CD4-positive, alpha-beta memory T cell (primary cell): ENCODE results near the gene TRRAP. TPM values are rescaled to one million over a fixed set of nuclear protein-coding genes. Genes with fewer than 3 reads are reported as not detected.

Experiments used
- CTCF ChIA-PET: fragments of 350-600 bp; sonication (Branson Sonifier 250); formaldehyde crosslinking; loops from one replicate; lab custom pipeline; 2021; ENCODE audit warnings: inconsistent platforms; ENCODE audit not compliant: partially characterized antibody; lab: Charles Lee
- POLR2A ChIA-PET: fragments of 350-600 bp; sonication (Branson Sonifier 250); formaldehyde crosslinking; loops from one replicate; lab custom pipeline; 2021; ENCODE audit not compliant: partially characterized antibody; lab: Charles Lee
- DNase-seq, 5 donors: peaks; one replicate each; pipeline versions ENCODE4 v3.0.0 to v3.0.0-alpha.2; 2020 to 2022; ENCODE audit warnings: mixed read lengths in 1 of 5
- H3K27ac ChIP-seq: one replicate; pipeline ENCODE4 v1.7.0; 2013; ENCODE audit warnings: low read depth, low read length
- H3K27me3 ChIP-seq: 2 replicates; pipeline ENCODE4 v1.7.0; 2013; ENCODE audit warnings: mild to moderate bottlenecking, low read length, moderate library complexity; ENCODE audit not compliant: insufficient read depth
- H3K36me3 ChIP-seq: 2 replicates; pipeline ENCODE4 v1.7.0; 2013; ENCODE audit warnings: mild to moderate bottlenecking, low read length, moderate library complexity; ENCODE audit not compliant: insufficient read depth
- H3K4me1 ChIP-seq: 2 replicates; pipeline ENCODE4 v1.7.0; 2013; ENCODE audit warnings: mild to moderate bottlenecking, low read length, moderate library complexity; ENCODE audit not compliant: insufficient read depth
- H3K4me3 ChIP-seq, 2 donors: one replicate each; pipeline ENCODE4 v1.7.0; 2013; ENCODE audit warnings: low read length in 2 of 2, mild to moderate bottlenecking in 1 of 2
- H3K9me3 ChIP-seq, 2 donors: one replicate each; pipeline ENCODE4 v1.7.0; 2013; ENCODE audit warnings: low read length in 2 of 2, control low read depth in 1 of 2; ENCODE audit not compliant: control insufficient read depth in 1 of 2
- H3K27ac Mint-ChIP-seq, 7 donors: one replicate each; pipeline ENCODE4 v1.8.0; 2020 to 2021; ENCODE audit warnings: mixed read lengths in 7 of 7, mild to moderate bottlenecking in 6 of 7, inconsistent platforms in 3 of 7, moderate library complexity in 3 of 7
- H3K27me3 Mint-ChIP-seq, 2 donors: one replicate each; pipeline ENCODE4 v1.8.0; 2020 to 2021; ENCODE audit warnings: mixed read lengths in 2 of 2
- H3K36me3 Mint-ChIP-seq, 2 donors: one replicate each; pipeline ENCODE4 v1.8.0; 2020 to 2021; ENCODE audit warnings: mixed read lengths in 2 of 2, inconsistent platforms in 1 of 2, mild to moderate bottlenecking in 1 of 2
- H3K4me1 Mint-ChIP-seq, 4 donors: one replicate each; pipeline ENCODE4 v1.8.0; 2020 to 2021; ENCODE audit warnings: mixed read lengths in 4 of 4, mild to moderate bottlenecking in 1 of 4
- H3K4me3 Mint-ChIP-seq, 8 donors: one replicate each; pipeline ENCODE4 v1.8.0; 2020 to 2021; ENCODE audit warnings: mixed read lengths in 8 of 8, mild to moderate bottlenecking in 7 of 8, moderate library complexity in 6 of 8, inconsistent platforms in 3 of 8
- H3K9me3 Mint-ChIP-seq, 8 donors: one replicate each; pipeline ENCODE4 v1.8.0; 2020 to 2021; ENCODE audit warnings: mixed read lengths in 8 of 8, mild to moderate bottlenecking in 5 of 8, inconsistent platforms in 3 of 8, moderate library complexity in 1 of 8
- intact Hi-C: fragments of 100-400 bp; cut with micrococcal nuclease; formaldehyde crosslinking; loops from one replicate; pipeline ENCODE4 v1.15.1; 2023
- polyA plus RNA-seq, 2 donors: library from polyadenylated mRNA; unstranded; fragments of 300-500 nt; fragmentation: Illumina TruSeq; gene quantifications; one replicate each; pipeline ENCODE4 v1.2.3, GENCODE V29; 2021
- total RNA-seq, 2 experiments: library from RNA; stranded (reverse); gene quantifications; one replicate each; pipeline ENCODE4 v1.2.3, GENCODE V29; 2021

The TRRAP gene
- total and polyA plus RNA-seq, 4 experiments from 2014 or later, result 0.42 to 89.9 (median 46.0) TPM

DNA sequence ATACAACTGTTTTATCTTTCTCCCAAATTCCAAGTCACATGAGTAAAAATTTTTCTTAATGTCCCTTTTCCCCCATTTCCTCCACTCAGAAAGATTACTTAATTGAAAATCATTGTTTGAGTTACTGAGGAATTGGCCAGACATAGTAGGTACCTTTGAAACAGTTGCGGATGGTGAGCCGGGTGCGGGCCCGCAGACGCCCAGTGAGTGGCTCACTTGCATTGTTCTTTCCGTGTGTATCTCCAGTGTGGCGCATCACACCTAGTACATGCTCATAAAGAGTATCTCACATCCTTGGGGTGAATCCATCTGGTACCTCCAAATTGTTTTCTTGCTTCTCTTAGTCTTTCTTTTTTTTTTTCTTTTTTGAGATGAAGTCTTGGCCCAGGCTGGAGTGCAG, 14.3 kb downstream of the TRRAP start:
- Histone ChIP-seq H3K27me3 (no peaks in the 10 kb centered on the region), H3K36me3 (peaks cover 60% of the 10 kb centered on the region), H3K4me1 (peaks cover 5% of the 10 kb centered on the region), H3K4me3 (no peak overlapping the region), H3K27ac (no peak overlapping the region), H3K9me3 (no peaks in the 10 kb centered on the region)
- H3K27ac Mint-ChIP-seq, result no peak overlapping the region
- POLR2A ChIA-PET, result no interaction called here
- CTCF ChIA-PET, result interaction anchor here (2.3 kb wide), 1 partner anchor 13 kb away, joined by 9 read pairs; no protein-coding TSS in a partner anchor
- H3K4me1 Mint-ChIP-seq, result peaks cover 8 to 11% (median 9%) of the 10 kb centered on the region in 4 donors
- H3K27me3 Mint-ChIP-seq, result no peaks in the 10 kb centered on the region
- no peaks in the 10 kb centered on the region for H3K9me3 Mint-ChIP-seq
- H3K36me3 Mint-ChIP-seq, result peaks cover 39 to 68% of the 10 kb centered on the region in 2 donors
- DNase-seq, result no peak
- intact Hi-C loops, result no loop called here
- H3K4me3 Mint-ChIP-seq, result no peak overlapping the region

DNA sequence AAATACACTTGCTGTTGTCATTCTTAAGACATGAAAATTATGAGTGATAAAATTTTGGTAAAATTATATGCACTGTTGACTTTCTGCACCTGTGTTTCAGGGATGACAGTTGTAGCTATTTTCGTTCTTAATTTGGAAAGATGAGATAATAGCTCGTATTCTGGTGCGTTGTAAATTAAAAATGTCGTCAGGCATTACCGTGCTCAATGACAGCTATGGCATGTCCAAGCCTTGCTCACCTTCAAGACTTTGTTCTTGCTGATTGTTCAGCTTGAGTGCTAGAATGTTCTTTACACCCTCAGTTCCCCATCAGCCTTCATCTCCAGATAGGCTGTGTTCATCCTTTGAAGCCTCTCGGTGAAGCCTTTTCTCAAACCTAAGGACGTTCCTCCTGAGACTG, 21.5 kb downstream of the TRRAP start:
- Histone ChIP-seq H3K9me3 (no peaks in the 10 kb centered on the region), H3K4me1 (no peaks in the 10 kb centered on the region), H3K27ac (no peak overlapping the region), H3K36me3 (peaks cover 85% of the 10 kb centered on the region), H3K27me3 (no peaks in the 10 kb centered on the region), H3K4me3 (no peak overlapping the region)
- intact Hi-C loops, result no loop called here
- Mint-ChIP-seq H3K9me3 (no peaks in the 10 kb centered on the region), H3K27ac (no peak overlapping the region), H3K4me1 (peaks cover 0 to 5% (median under 1%) of the 10 kb centered on the region in 4 donors), H3K27me3 (no peaks in the 10 kb centered on the region), H3K36me3 (peaks cover 60 to 77% of the 10 kb centered on the region in 2 donors), H3K4me3 (no peak overlapping the region)
- ChIA-PET CTCF (no interaction called here), POLR2A (no interaction called here)
- no peak for DNase-seq

DNA sequence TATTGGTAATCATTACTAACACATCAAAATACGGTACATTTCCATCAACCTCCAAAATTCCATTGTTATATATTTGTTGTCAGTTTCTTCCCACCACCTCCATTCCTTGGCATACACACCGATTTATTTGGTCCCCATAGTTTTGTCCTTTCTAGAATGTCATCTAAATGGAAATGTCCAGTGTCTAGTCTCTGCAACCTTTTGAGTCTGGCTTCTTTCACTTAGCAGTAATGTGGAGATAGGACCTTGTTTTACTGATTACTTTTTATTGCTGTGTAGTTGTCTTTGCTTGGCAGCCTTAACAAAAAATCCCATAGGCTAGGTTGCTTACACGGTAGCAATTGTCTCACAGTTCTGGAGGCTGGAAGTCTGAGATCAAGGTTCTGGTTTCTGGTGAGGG, 22.5 kb downstream of the TRRAP start:
- Mint-ChIP-seq H3K36me3 (peaks cover 66 to 77% of the 10 kb centered on the region in 2 donors), H3K9me3 (no peaks in the 10 kb centered on the region), H3K27ac (no peak overlapping the region), H3K4me1 (peaks cover 0 to 5% (median under 1%) of the 10 kb centered on the region in 4 donors), H3K27me3 (no peaks in the 10 kb centered on the region), H3K4me3 (no peak overlapping the region)
- intact Hi-C loops, result no loop called here
- no peaks in the 10 kb centered on the region for H3K27me3 ChIP-seq
- ChIA-PET POLR2A (no interaction called here), CTCF (no interaction called here)
- no peak overlapping the region for H3K4me3 ChIP-seq
- H3K36me3 ChIP-seq, result peaks cover 85% of the 10 kb centered on the region
- no peak overlapping the region for H3K27ac ChIP-seq
- DNase-seq, result no peak
- no peaks in the 10 kb centered on the region for H3K9me3 ChIP-seq
- H3K4me1 ChIP-seq, result no peaks in the 10 kb centered on the region

DNA sequence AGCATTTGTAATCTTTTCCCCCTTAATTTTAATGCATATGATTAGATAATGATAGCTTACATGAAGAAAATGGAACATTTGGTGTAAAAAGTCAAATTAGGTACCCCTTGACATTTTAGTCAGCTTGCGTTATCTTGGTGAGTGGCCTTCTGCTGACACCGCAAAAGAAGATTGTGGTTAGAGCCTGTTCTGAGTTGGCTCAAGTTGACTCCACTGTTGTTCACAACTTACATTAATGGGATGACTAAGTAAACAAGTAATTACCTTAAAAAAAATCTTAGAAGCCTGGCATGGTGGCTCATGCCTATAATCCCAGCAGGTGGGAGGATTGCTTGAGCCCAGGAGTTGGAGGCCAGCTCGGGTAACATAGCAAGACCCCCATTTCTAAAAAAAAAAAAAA, 24.2 kb downstream of the TRRAP start:
- Histone ChIP-seq H3K36me3 (peaks cover 82% of the 10 kb centered on the region), H3K9me3 (no peaks in the 10 kb centered on the region), H3K27ac (no peak overlapping the region), H3K4me1 (no peaks in the 10 kb centered on the region), H3K27me3 (no peaks in the 10 kb centered on the region), H3K4me3 (no peak overlapping the region)
- H3K4me3 Mint-ChIP-seq, result no peak overlapping the region
- ChIA-PET POLR2A (no interaction called here), CTCF (interaction anchor here (0.9 to 1.3 kb wide), 3 partner anchors 14 to 31 kb away, joined by 3 to 4 read pairs (median 3); no protein-coding TSS in a partner anchor)
- intact Hi-C loops, result no loop called here
- no peaks in the 10 kb centered on the region for H3K9me3 Mint-ChIP-seq
- H3K4me1 Mint-ChIP-seq, result peaks cover 0 to 5% (median under 1%) of the 10 kb centered on the region in 4 donors
- DNase-seq, result no peak
- no peaks in the 10 kb centered on the region for H3K27me3 Mint-ChIP-seq
- H3K36me3 Mint-ChIP-seq, result peaks cover 62 to 71% of the 10 kb centered on the region in 2 donors
- H3K27ac Mint-ChIP-seq, result no peak overlapping the region

DNA sequence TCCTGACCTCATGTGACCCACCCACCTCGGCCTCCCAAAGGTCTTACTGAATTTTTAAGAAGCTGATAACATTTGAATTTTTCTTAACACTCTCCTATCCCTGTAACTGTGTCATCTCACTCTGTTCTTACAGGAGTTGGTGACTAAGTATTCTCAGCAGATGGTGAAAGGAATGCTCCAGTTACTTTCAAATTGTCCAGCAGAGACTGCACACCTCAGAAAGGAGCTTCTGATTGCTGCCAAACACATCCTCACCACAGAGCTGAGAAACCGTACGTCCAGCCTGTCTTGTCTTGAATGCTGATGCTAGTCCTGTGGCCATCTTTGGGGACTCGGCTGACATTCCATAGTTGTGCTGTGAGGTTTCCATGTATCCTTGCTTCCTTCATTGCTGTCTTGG, 24.9 kb downstream of the TRRAP start:
- peaks cover 65 to 72% of the 10 kb centered on the region in 2 donors for H3K36me3 Mint-ChIP-seq
- H3K4me3 ChIP-seq, result no peak overlapping the region
- H3K27ac ChIP-seq, result no peak overlapping the region
- no peak overlapping the region for H3K4me3 Mint-ChIP-seq
- H3K27me3 ChIP-seq, result no peaks in the 10 kb centered on the region
- ChIA-PET CTCF (interaction anchor here (0.9 kb wide), 1 partner anchor 23 kb away, joined by 3 read pairs; no protein-coding TSS in a partner anchor), POLR2A (no interaction called here)
- peak overlapping the region in 1 of 7 donors; percentile 51 for H3K27ac Mint-ChIP-seq
- DNase-seq, result no peak
- H3K27me3 Mint-ChIP-seq, result no peaks in the 10 kb centered on the region
- peaks cover 0 to 5% (median under 1%) of the 10 kb centered on the region in 4 donors for H3K4me1 Mint-ChIP-seq
- no peaks in the 10 kb centered on the region for H3K9me3 Mint-ChIP-seq
- intact Hi-C loops, result no loop called here
- H3K9me3 ChIP-seq, result no peaks in the 10 kb centered on the region
- H3K4me1 ChIP-seq, result no peaks in the 10 kb centered on the region
- H3K36me3 ChIP-seq, result peaks cover 81% of the 10 kb centered on the region

DNA sequence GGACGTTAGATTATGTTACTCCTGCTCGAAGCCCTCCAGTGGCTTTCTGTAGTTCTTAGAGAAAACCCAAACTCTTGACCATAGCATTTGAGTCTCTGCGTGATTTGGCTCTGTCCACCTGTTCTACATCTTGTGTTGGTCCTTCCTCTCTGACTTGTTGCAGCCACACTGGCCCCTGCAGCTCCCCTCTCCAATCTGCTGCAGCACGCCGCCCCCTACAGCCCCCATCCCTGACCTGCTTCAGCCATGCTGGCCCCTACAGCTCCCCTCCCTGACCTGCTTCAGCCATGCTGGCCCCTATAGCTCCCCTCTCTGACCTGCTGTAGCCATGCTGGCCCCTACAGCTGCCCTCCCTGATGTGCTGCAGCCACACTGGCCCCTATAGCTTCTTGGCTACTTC, 29.2 kb downstream of the TRRAP start:
- Histone ChIP-seq H3K27me3 (no peaks in the 10 kb centered on the region), H3K4me1 (no peaks in the 10 kb centered on the region), H3K27ac (no peak overlapping the region), H3K4me3 (no peak overlapping the region), H3K36me3 (peaks cover 75% of the 10 kb centered on the region), H3K9me3 (no peaks in the 10 kb centered on the region)
- H3K4me1 Mint-ChIP-seq, result peaks cover 0 to under 1% (median 0%) of the 10 kb centered on the region in 4 donors
- H3K36me3 Mint-ChIP-seq, result peaks cover 67 to 73% of the 10 kb centered on the region in 2 donors
- H3K27me3 Mint-ChIP-seq, result no peaks in the 10 kb centered on the region
- POLR2A ChIA-PET, result no interaction called here
- no peak for DNase-seq
- intact Hi-C loops, result no loop called here
- H3K27ac Mint-ChIP-seq, result peak overlapping the region in 4 of 7 donors; percentile 30 to 77 (median 69)
- CTCF ChIA-PET, result no interaction called here
- no peaks in the 10 kb centered on the region for H3K9me3 Mint-ChIP-seq
- H3K4me3 Mint-ChIP-seq, result no peak overlapping the region

DNA sequence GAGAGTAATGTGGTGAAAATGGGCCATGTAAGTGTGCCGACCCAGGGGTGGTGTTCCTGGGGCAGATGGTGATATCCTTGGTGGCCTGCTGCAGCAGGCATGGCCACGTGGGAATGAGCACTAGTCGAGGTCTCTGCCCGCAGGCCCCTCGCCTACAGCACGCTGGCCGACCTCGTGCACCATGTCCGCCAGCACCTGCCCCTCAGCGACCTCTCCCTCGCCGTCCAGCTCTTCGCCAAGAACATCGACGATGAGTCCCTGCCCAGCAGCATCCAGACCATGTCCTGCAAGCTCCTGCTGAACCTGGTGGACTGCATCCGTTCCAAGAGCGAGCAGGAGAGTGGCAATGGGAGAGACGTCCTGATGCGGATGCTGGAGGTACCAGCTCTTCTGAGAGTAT, 30.3 kb downstream of the TRRAP start:
- Mint-ChIP-seq H3K9me3 (no peaks in the 10 kb centered on the region), H3K27ac (peak overlapping the region in 1 of 7 donors; percentile 52), H3K4me3 (no peak overlapping the region), H3K27me3 (no peaks in the 10 kb centered on the region), H3K36me3 (peaks cover 70 to 76% of the 10 kb centered on the region in 2 donors), H3K4me1 (peaks cover 0 to 2% (median under 1%) of the 10 kb centered on the region in 4 donors)
- Histone ChIP-seq H3K4me1 (no peaks in the 10 kb centered on the region), H3K9me3 (no peaks in the 10 kb centered on the region), H3K36me3 (peaks cover 76% of the 10 kb centered on the region), H3K4me3 (no peak overlapping the region), H3K27ac (no peak overlapping the region), H3K27me3 (no peaks in the 10 kb centered on the region)
- intact Hi-C loops, result no loop called here
- POLR2A ChIA-PET, result interaction anchor here (0.9 to 1.0 kb wide), 2 partner anchors 18 to 22 kb away, joined by 3 read pairs; no protein-coding TSS in a partner anchor
- no peak for DNase-seq
- CTCF ChIA-PET, result no interaction called here
